ENCODE data around the gene KCNC2. TPM values are rescaled to one million over a fixed set of nuclear protein-coding genes. Genes with fewer than 3 reads are reported as not detected.

Gene KCNC2
- total and polyA plus RNA-seq, 7 donors, result 0.01 to 1.2 (median 0.51) TPM; not detected in 3

- ATAC-seq, result no peak
- intact Hi-C loops (cut with DNase I), result no loop called here
- no peaks in the 10 kb centered on the region for H3K4me1 ChIP-seq
- DNase-seq, result no peak
- no peaks in the 10 kb centered on the region for H3K9me3 ChIP-seq
- no peak overlapping the region for H3K4me3 ChIP-seq
- no peaks in the 10 kb centered on the region for H3K36me3 ChIP-seq (ENCODE audit: insufficient read depth in 1 of 2, low read depth in 1 of 2)
- no peaks in the 10 kb centered on the region for H3K27me3 ChIP-seq (ENCODE audit: insufficient read depth in 3 of 3, low read length in 2 of 3)
- H3K27ac ChIP-seq, result no peak overlapping the region
- no peak for TF ChIP-seq CTCF (IDR thresholded peaks at IDR 0.05)
- WGBS, 3 donors, result 67 to 72% (median 67%) methylated on average over 4 of the region's 4 CpGs
These were observed 129.1 kb downstream of the KCNC2 start for GRCh38 chr12:75080582-75080981.

DNA sequence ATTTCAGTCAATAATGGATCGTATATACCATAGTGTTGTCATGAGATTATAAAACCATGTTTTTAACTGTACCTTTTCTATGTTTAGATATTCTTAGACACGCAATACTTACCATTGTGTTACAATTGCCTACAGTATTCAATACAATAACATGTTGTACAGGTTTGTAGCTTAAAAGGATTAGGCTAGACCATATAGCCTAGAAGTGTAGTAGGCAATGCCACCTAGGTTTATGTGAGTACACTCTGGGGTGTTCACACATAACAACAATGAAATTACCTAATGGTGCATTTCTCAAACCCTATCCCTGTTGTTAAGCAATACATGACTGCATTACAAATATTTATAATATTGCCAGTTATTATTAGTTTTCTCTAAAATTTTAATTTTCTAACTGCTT is 144.2 kb downstream of the KCNC2 start:
- ATAC-seq, result no peak
- 84 to 89% (median 84%) methylated on average over 2 of the region's 2 CpGs for WGBS, 3 donors
- Histone ChIP-seq H3K36me3 (ENCODE audit: insufficient read depth in 1 of 2, low read depth in 1 of 2) (no peaks in the 10 kb centered on the region), H3K27me3 (ENCODE audit: insufficient read depth in 3 of 3, low read length in 2 of 3) (no peaks in the 10 kb centered on the region), H3K27ac (no peak overlapping the region), H3K4me1 (no peaks in the 10 kb centered on the region), H3K4me3 (no peak overlapping the region), H3K9me3 (no peaks in the 10 kb centered on the region)
- intact Hi-C loops (cut with DNase I), result no loop called here
- DNase-seq, result no peak
- TF ChIP-seq CTCF (IDR thresholded peaks at IDR 0.05), result no peak

DNA sequence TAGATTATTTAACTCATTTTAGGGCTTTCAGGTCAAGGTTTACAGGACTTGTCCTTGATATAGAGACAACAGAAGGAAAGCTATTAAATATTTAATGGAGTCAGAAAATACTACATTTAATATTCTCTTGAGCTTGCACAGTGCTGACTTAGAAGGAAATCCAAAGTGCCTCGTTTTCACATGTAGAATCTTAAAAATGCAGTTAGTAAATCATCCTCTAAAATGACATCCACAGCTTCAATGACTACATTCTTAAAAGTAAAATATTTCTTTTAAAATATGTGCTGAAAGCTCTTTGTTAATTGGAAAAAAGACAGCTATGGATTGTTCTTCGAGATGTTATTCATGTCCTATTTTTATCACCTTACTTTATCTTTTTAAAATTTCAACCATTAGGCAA is 146.9 kb downstream of the KCNC2 start:
- Histone ChIP-seq H3K27me3 (ENCODE audit: insufficient read depth in 3 of 3, low read length in 2 of 3) (no peaks in the 10 kb centered on the region), H3K4me1 (no peaks in the 10 kb centered on the region), H3K27ac (no peak overlapping the region), H3K36me3 (ENCODE audit: insufficient read depth in 1 of 2, low read depth in 1 of 2) (no peaks in the 10 kb centered on the region), H3K9me3 (no peaks in the 10 kb centered on the region), H3K4me3 (no peak overlapping the region)
- TF ChIP-seq CTCF (IDR thresholded peaks at IDR 0.05), result no peak
- 35 to 47% (median 40%) methylated on average over 2 of the region's 2 CpGs for WGBS, 3 donors
- intact Hi-C loops (cut with DNase I), result no loop called here
- DNase-seq, result no peak
- no peak for ATAC-seq

GRCh38 chr12:75058228-75058627 is 151.4 kb downstream of the KCNC2 start:
- no peaks in the 10 kb centered on the region for H3K27me3 ChIP-seq (ENCODE audit: insufficient read depth in 3 of 3, low read length in 2 of 3)
- TF ChIP-seq CTCF (IDR thresholded peaks at IDR 0.05), result peak; percentile 24
- H3K27ac ChIP-seq, result no peak overlapping the region
- ATAC-seq (no peak), DNase-seq (no peak)
- no peaks in the 10 kb centered on the region for H3K36me3 ChIP-seq (ENCODE audit: insufficient read depth in 1 of 2, low read depth in 1 of 2)
- intact Hi-C loops (cut with DNase I), result no loop called here
- H3K4me3 ChIP-seq, result no peak overlapping the region
- H3K4me1 ChIP-seq, result no peaks in the 10 kb centered on the region
- H3K9me3 ChIP-seq, result no peaks in the 10 kb centered on the region

DNA sequence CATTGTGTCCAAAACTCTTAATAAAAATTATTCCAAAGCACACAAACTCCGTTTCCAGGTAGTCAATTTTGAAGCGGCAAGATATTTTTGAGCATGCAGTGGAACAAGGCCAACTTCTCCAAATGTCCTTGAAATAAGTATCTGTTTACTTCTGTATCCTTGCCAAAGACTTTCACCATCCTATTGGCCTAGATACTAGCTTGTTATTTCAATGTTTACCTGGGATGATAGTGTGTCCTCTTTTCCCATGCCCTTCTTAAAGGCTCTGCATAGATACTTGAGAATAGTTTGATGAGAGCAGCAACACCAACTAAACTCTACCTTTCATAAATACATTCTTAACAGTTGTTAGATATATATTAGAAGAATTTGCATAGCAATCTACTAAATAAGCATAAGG is 160.9 kb downstream of the KCNC2 start:
- Histone ChIP-seq H3K4me1 (no peaks in the 10 kb centered on the region), H3K27me3 (ENCODE audit: insufficient read depth in 3 of 3, low read length in 2 of 3) (no peaks in the 10 kb centered on the region), H3K36me3 (ENCODE audit: insufficient read depth in 1 of 2, low read depth in 1 of 2) (no peaks in the 10 kb centered on the region), H3K4me3 (no peak overlapping the region), H3K27ac (no peak overlapping the region), H3K9me3 (no peaks in the 10 kb centered on the region)
- ATAC-seq, result peak in 1 of 4 donors; percentile 54
- intact Hi-C loops (cut with DNase I), result no loop called here
- no peak for DNase-seq
- no peak for TF ChIP-seq CTCF (IDR thresholded peaks at IDR 0.05)
- WGBS, 3 donors, result 51 to 74% (median 70%) methylated on average over 2 of the region's 2 CpGs

Measured in psoas muscle (tissue), 8 donors.